ENCODE results near the gene KCND3. TPM values are rescaled to one million over a fixed set of nuclear protein-coding genes. Genes with fewer than 3 reads are reported as not detected.

Gene KCND3
- total RNA-seq, 1 donor, result under 0.01 TPM

GRCh38 chr1:111735321-111735720, 254.1 kb downstream of the KCND3 start:
- no peak for DNase-seq (ENCODE audit: low read depth in 2 of 3, low spot score in 2 of 3)

- DNase-seq (ENCODE audit: low read depth in 2 of 3, low spot score in 2 of 3), result no peak
Observed at GRCh38 chr1:111734856-111735255, 254.6 kb downstream of the KCND3 start.

GRCh38 chr1:111734426-111734825, 255.0 kb downstream of the KCND3 start:
- DNase-seq (ENCODE audit: low read depth in 2 of 3, low spot score in 2 of 3), result no peak

GRCh38 chr1:111733992-111734341, 255.5 kb downstream of the KCND3 start:
- peak in 1 of 3 donors; percentile 43 for DNase-seq (ENCODE audit: low read depth in 2 of 3, low spot score in 2 of 3)

- peak in 2 of 3 donors; percentile 73 to 81 for DNase-seq (ENCODE audit: low read depth in 2 of 3, low spot score in 2 of 3)
Observed at GRCh38 chr1:111733183-111733991, 256.1 kb downstream of the KCND3 start.

GRCh38 chr1:111732718-111733117, 256.8 kb downstream of the KCND3 start:
- no peak for DNase-seq (ENCODE audit: low read depth in 2 of 3, low spot score in 2 of 3)

- DNase-seq (ENCODE audit: low read depth in 2 of 3, low spot score in 2 of 3), result no peak
Observed at GRCh38 chr1:111731956-111732355, 257.5 kb downstream of the KCND3 start.

- no peak for DNase-seq (ENCODE audit: low read depth in 2 of 3, low spot score in 2 of 3)
Observed at GRCh38 chr1:111730706-111731105, 258.8 kb downstream of the KCND3 start.

GRCh38 chr1:111729946-111730681, 259.4 kb downstream of the KCND3 start:
- DNase-seq (ENCODE audit: low read depth in 2 of 3, low spot score in 2 of 3), result no peak

GRCh38 chr1:111729271-111729921, 260.1 kb downstream of the KCND3 start:
- no peak for DNase-seq (ENCODE audit: low read depth in 2 of 3, low spot score in 2 of 3)

GRCh38 chr1:111727056-111727455, 262.4 kb downstream of the KCND3 start:
- no peak for DNase-seq (ENCODE audit: low read depth in 2 of 3, low spot score in 2 of 3)

- DNase-seq (ENCODE audit: low read depth in 2 of 3, low spot score in 2 of 3), result no peak
Observed at GRCh38 chr1:111725192-111725591, 264.3 kb downstream of the KCND3 start.

GRCh38 chr1:111723871-111724270, 265.6 kb downstream of the KCND3 start:
- no peak for DNase-seq (ENCODE audit: low read depth in 2 of 3, low spot score in 2 of 3)

- DNase-seq (ENCODE audit: low read depth in 2 of 3, low spot score in 2 of 3), result peak in 1 of 3 donors; percentile 22
Observed at GRCh38 chr1:111723091-111723806, 266.2 kb downstream of the KCND3 start.

- no peak for DNase-seq (ENCODE audit: low read depth in 2 of 3, low spot score in 2 of 3)
Observed at GRCh38 chr1:111720977-111721786, 268.3 kb downstream of the KCND3 start.

Small RNAs within 50 kb of the gene (small RNA-seq; reads per million reads assigned to genes)
- 0.61 reads per million for gene INKA2

Other genes starting within 250 kb of the KCND3 start
- 9.4 TPM for gene DDX20, start 233.8 kb downstream of the KCND3 start, total RNA-seq

All from hematopoietic multipotent progenitor cell (in vitro differentiated cells).